Neural progenitor cell (in vitro differentiated cells): ENCODE results near the gene ADGRF5.

Experiments
- EZH2 ChIP-seq: fragments of 200-600 bp; sonication (generic); IDR thresholded peaks from 2 replicates; pipeline ENCODE4 v1.6.1; 2017; ENCODE audit warnings: antibody characterized with exemption, mild to moderate bottlenecking, moderate library complexity
- TF ChIP-seq, protein P1 (sequence below): fragments of 200-600 bp; sonication (generic); IDR thresholded peaks from 2 replicates; pipeline ENCODE4 v1.5.1; 2017; ENCODE audit warnings: antibody characterized with exemption, mild to moderate bottlenecking

DNA sequence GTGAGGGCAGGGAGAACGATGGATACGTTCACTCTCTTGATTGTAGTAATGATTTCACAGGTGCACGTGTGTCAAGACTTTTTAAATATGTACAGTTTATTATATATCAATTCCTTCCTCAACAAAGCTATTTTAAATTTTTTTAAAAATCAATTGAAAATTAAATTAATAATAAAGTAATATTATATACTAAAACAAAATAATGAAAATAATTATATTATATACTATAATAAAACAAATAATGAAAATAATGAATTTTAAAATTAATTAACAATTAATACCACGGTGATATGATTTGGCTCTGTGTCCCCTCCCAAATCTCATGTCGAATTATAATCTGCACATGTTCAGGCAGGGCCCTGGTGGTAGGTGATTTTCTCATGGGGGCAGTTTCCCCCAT, 42.7 kb downstream of the ADGRF5 start:
- TF ChIP-seq, protein P1, sequence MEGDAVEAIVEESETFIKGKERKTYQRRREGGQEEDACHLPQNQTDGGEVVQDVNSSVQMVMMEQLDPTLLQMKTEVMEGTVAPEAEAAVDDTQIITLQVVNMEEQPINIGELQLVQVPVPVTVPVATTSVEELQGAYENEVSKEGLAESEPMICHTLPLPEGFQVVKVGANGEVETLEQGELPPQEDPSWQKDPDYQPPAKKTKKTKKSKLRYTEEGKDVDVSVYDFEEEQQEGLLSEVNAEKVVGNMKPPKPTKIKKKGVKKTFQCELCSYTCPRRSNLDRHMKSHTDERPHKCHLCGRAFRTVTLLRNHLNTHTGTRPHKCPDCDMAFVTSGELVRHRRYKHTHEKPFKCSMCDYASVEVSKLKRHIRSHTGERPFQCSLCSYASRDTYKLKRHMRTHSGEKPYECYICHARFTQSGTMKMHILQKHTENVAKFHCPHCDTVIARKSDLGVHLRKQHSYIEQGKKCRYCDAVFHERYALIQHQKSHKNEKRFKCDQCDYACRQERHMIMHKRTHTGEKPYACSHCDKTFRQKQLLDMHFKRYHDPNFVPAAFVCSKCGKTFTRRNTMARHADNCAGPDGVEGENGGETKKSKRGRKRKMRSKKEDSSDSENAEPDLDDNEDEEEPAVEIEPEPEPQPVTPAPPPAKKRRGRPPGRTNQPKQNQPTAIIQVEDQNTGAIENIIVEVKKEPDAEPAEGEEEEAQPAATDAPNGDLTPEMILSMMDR: no peak
- no peak for TF ChIP-seq EZH2
